GM12878 (cell line): ENCODE results near the gene ZNF692. TPM values are rescaled to one million over a fixed set of nuclear protein-coding genes. Genes with fewer than 3 reads are reported as not detected.

Source experiments
- ATF7 ChIP-seq: fragments of 450-650 bp; IDR thresholded peaks from 2 replicates; pipeline ENCODE4 v1.6.1; 2016; ENCODE audit warnings: low read depth, mild to moderate bottlenecking
- BACH1 ChIP-seq: fragments of 450-650 bp; IDR thresholded peaks from 2 replicates; pipeline ENCODE4 v1.6.1; 2017; ENCODE audit warnings: mild to moderate bottlenecking, borderline replicate concordance
- ESRRA ChIP-seq: IDR thresholded peaks from 2 replicates; pipeline ENCODE4 v1.6.1; 2012; ENCODE audit warnings: mild to moderate bottlenecking, low read length, improper control_type of control experiment
- FOS ChIP-seq: IDR thresholded peaks from 3 replicates; pipeline ENCODE4 v1.6.1; 2011; ENCODE audit warnings: borderline replicate concordance; ENCODE audit not compliant: insufficient read length; ENCODE audit errors: extremely low read depth
- IKZF1 ChIP-seq: fragments of 450-650 bp; conservative IDR thresholded peaks from 2 replicates; pipeline ENCODE4 v1.6.1; 2017; ENCODE audit warnings: antibody characterized with exemption, mild to moderate bottlenecking
- IKZF2 ChIP-seq, 2 experiments: fragments of 450-650 bp; IDR thresholded peaks; 2 replicates each; pipeline ENCODE4 v1.6.1; 2017; ENCODE audit warnings: mild to moderate bottlenecking in 2 of 2, moderate library complexity in 2 of 2
- JUNB ChIP-seq: IDR thresholded peaks from 2 replicates; pipeline ENCODE4 v1.6.1; 2016; ENCODE audit warnings: antibody characterized with exemption, mild to moderate bottlenecking
- KDM1A ChIP-seq: fragments of 200-600 bp; sonication (generic); IDR thresholded peaks from 2 replicates; pipeline ENCODE4 v1.6.1; 2016; ENCODE audit warnings: borderline replicate concordance
- LARP7 ChIP-seq: fragments of 450-650 bp; IDR thresholded peaks from 2 replicates; pipeline ENCODE4 v1.6.1; 2017; ENCODE audit warnings: mild to moderate bottlenecking
- MTA3 ChIP-seq: IDR thresholded peaks from 2 replicates; pipeline ENCODE4 v1.6.1; 2012; ENCODE audit warnings: low read length, inconsistent platforms, borderline replicate concordance
- MYB ChIP-seq: fragments of 150-350 bp; IDR thresholded peaks from 2 replicates; pipeline ENCODE4 v1.6.1; 2014; ENCODE audit warnings: mild to moderate bottlenecking, low read depth, low read length, borderline replicate concordance
- MYC ChIP-seq: IDR thresholded peaks from 2 replicates; pipeline ENCODE4 v1.6.1; 2011; ENCODE audit warnings: mild to moderate bottlenecking, low read length, moderate library complexity, inconsistent platforms; ENCODE audit not compliant: insufficient read depth, insufficient replicate concordance, insufficient read length, severe bottlenecking
- NR2C1 ChIP-seq: fragments of 450-650 bp; IDR thresholded peaks from 2 replicates; pipeline ENCODE4 v1.6.1; 2017; ENCODE audit warnings: antibody characterized with exemption, mild to moderate bottlenecking, moderate library complexity
- NR2C2 ChIP-seq: IDR thresholded peaks from 2 replicates; pipeline ENCODE4 v1.6.1; 2011; ENCODE audit warnings: borderline replicate concordance, low read depth; ENCODE audit not compliant: control insufficient read depth, insufficient read length
- POLR2A ChIP-seq: IDR thresholded peaks from 2 replicates; pipeline ENCODE4 v1.6.1; 2011; ENCODE audit warnings: low read depth, mild to moderate bottlenecking, low read length
- RB1 ChIP-seq: fragments of 450-650 bp; formaldehyde crosslinking; IDR thresholded peaks from 2 replicates; pipeline ENCODE4 v1.6.1; 2017; ENCODE audit warnings: mild to moderate bottlenecking, borderline replicate concordance
- RBBP5 ChIP-seq: fragments of 200-600 bp; sonication (generic); conservative IDR thresholded peaks from 2 replicates; pipeline ENCODE4 v1.6.1; 2016
- SIX5 ChIP-seq: IDR thresholded peaks from 2 replicates; pipeline ENCODE4 v1.6.1; 2011; ENCODE audit warnings: mild to moderate bottlenecking, low read depth, low read length, moderate library complexity; ENCODE audit not compliant: severe bottlenecking
- SMAD1 ChIP-seq: fragments of 450-650 bp; IDR thresholded peaks from 2 replicates; pipeline ENCODE4 v1.6.1; 2018; ENCODE audit warnings: mild to moderate bottlenecking, low read depth; ENCODE audit not compliant: partially characterized antibody
- SP1 ChIP-seq: IDR thresholded peaks from one replicate; pipeline ENCODE4 v1.6.1; 2011; ENCODE audit warnings: low read depth, low read length
- SREBF1 ChIP-seq: IDR thresholded peaks from 2 replicates; pipeline ENCODE4 v1.6.1; 2012; ENCODE audit warnings: mild to moderate bottlenecking, low read length
- TBL1XR1 ChIP-seq: IDR thresholded peaks from 2 replicates; pipeline ENCODE4 v1.6.1; 2012; ENCODE audit warnings: low read depth, low read length, improper control_type of control experiment
- TCF7 ChIP-seq: IDR thresholded peaks from 2 replicates; pipeline ENCODE4 v1.6.1; 2014; ENCODE audit warnings: antibody characterized with exemption, borderline replicate concordance
- ZNF274 ChIP-seq: IDR thresholded peaks from one replicate; pipeline ENCODE4 v1.8.0; 2011; ENCODE audit not compliant: insufficient read length, insufficient read depth
- polyA plus RNA-seq, 11 experiments: library from polyadenylated mRNA; depleted of rRNA in 4 of 11; unstranded in 6 of 11; stranded (reverse) in 5 of 11; fragments of >200 nt; fragmentation: Nextera tagmentation in 4 of 11; fragmentation: Illumina TruSeq in 1 of 11; extraction: Ambion mirVana in 4 of 11; extraction: Trizol in 1 of 11; gene quantifications; 1 replicate in 1 of 11; 2 replicates in 10 of 11; pipeline versions ENCODE4 v1.2.1 to v1.2.3, GENCODE V29; 2011 to 2016; ENCODE audit warnings: inconsistent platforms in 2 of 11, missing spikeins in 2 of 11, low read depth in 1 of 11
- total RNA-seq, 4 experiments: library from RNA; depleted of rRNA in 3 of 4; stranded (reverse); fragments of >200 nt in 3 of 4; fragmentation: Illumina TruSeq in 1 of 4; extraction: Trizol in 1 of 4; gene quantifications; 2 replicates each; pipeline versions ENCODE4 v1.2.1 to v1.2.3, GENCODE V29; 2013 to 2021
- TF ChIP-seq, protein P1 (sequence below): fragments of 450-650 bp; IDR thresholded peaks from 2 replicates; pipeline ENCODE4 v1.6.1; 2017; ENCODE audit warnings: antibody characterized with exemption, mild to moderate bottlenecking, moderate library complexity
- TF ChIP-seq, protein P2 (sequence below): fragments of 450-650 bp; IDR thresholded peaks from 2 replicates; pipeline ENCODE4 v1.6.1; 2014; ENCODE audit warnings: mild to moderate bottlenecking
- TF ChIP-seq, protein P3 (sequence below): fragments of 450-650 bp; IDR thresholded peaks from 2 replicates; pipeline ENCODE4 v1.6.1; 2017; ENCODE audit warnings: low read depth, mild to moderate bottlenecking, moderate library complexity
- TF ChIP-seq, protein P4 (sequence below): IDR thresholded peaks from 2 replicates; pipeline ENCODE4 v1.6.1; 2012; ENCODE audit warnings: low read depth, low read length, improper control_type of control experiment

The ZNF692 gene
- total and polyA plus RNA-seq, 10 of the 15 experiments (the other 5 are each of a cell fraction or from before 2014, with no cell fraction given) = 5.3 to 76.6 (median 36.9) TPM

DNA sequence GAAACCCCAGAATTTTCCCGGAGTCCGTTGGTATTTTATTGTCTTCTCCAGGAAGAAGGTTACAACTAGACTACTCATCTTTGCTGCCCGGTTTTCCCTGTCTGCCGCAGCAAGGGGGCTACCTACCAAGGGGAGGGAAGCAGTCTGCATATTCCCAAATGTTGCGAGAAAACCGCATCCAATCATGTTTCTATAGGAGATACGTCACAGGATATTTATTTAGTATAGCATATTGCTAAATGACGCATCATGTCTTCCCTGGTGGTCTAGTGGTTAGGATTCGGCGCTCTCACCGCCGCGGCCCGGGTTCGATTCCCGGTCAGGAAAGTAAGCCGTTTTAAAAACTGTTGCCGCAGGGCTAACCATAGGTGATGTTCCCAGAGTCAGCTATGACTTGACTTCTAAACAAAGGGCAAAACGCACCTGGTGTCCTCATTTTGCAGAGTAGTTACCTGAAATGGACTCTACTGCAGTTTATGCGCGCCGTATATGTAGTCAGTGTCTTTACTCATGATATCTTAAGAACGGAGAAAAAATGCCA is 15.2 kb upstream of the ZNF692 start (continued):
- TF ChIP-seq SREBF1 (no peak), TCF7 (no peak), ZNF274 (no peak), TBL1XR1 (no peak; the same call in 1 of the 2 replicates), SP1 (no peak), IKZF1 (peak; percentile 98), POLR2A (no peak), NR2C1 (no peak), LARP7 (no peak), KDM1A (no peak), SMAD1 (no peak), JUNB (peak; percentile 32; the same call in 1 of the 2 replicates), FOS (no peak), ATF7 (peak; percentile 96), IKZF2 (IDR thresholded peaks at IDR 0.05) (peak; percentile 99), RB1 (peak; percentile 58; the same call in 1 of the 2 replicates), NR2C2 (no peak), MTA3 (peak; percentile 92; the same call in 1 of the 2 replicates), BACH1 (0 out of 2 replicates have a peak, but pooled peaks have one; percentile 22), ESRRA (no peak), SIX5 (no peak), MYC (no peak), RBBP5 (no peak), MYB (no peak)
- TF ChIP-seq, protein P1, sequence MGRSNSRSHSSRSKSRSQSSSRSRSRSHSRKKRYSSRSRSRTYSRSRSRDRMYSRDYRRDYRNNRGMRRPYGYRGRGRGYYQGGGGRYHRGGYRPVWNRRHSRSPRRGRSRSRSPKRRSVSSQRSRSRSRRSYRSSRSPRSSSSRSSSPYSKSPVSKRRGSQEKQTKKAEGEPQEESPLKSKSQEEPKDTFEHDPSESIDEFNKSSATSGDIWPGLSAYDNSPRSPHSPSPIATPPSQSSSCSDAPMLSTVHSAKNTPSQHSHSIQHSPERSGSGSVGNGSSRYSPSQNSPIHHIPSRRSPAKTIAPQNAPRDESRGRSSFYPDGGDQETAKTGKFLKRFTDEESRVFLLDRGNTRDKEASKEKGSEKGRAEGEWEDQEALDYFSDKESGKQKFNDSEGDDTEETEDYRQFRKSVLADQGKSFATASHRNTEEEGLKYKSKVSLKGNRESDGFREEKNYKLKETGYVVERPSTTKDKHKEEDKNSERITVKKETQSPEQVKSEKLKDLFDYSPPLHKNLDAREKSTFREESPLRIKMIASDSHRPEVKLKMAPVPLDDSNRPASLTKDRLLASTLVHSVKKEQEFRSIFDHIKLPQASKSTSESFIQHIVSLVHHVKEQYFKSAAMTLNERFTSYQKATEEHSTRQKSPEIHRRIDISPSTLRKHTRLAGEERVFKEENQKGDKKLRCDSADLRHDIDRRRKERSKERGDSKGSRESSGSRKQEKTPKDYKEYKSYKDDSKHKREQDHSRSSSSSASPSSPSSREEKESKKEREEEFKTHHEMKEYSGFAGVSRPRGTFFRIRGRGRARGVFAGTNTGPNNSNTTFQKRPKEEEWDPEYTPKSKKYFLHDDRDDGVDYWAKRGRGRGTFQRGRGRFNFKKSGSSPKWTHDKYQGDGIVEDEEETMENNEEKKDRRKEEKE = no peak
- TF ChIP-seq, protein P2, sequence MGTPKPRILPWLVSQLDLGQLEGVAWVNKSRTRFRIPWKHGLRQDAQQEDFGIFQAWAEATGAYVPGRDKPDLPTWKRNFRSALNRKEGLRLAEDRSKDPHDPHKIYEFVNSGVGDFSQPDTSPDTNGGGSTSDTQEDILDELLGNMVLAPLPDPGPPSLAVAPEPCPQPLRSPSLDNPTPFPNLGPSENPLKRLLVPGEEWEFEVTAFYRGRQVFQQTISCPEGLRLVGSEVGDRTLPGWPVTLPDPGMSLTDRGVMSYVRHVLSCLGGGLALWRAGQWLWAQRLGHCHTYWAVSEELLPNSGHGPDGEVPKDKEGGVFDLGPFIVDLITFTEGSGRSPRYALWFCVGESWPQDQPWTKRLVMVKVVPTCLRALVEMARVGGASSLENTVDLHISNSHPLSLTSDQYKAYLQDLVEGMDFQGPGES = no peak
- TF ChIP-seq, protein P3, sequence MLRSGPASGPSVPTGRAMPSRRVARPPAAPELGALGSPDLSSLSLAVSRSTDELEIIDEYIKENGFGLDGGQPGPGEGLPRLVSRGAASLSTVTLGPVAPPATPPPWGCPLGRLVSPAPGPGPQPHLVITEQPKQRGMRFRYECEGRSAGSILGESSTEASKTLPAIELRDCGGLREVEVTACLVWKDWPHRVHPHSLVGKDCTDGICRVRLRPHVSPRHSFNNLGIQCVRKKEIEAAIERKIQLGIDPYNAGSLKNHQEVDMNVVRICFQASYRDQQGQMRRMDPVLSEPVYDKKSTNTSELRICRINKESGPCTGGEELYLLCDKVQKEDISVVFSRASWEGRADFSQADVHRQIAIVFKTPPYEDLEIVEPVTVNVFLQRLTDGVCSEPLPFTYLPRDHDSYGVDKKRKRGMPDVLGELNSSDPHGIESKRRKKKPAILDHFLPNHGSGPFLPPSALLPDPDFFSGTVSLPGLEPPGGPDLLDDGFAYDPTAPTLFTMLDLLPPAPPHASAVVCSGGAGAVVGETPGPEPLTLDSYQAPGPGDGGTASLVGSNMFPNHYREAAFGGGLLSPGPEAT = peak; percentile 96
- TF ChIP-seq, protein P4, sequence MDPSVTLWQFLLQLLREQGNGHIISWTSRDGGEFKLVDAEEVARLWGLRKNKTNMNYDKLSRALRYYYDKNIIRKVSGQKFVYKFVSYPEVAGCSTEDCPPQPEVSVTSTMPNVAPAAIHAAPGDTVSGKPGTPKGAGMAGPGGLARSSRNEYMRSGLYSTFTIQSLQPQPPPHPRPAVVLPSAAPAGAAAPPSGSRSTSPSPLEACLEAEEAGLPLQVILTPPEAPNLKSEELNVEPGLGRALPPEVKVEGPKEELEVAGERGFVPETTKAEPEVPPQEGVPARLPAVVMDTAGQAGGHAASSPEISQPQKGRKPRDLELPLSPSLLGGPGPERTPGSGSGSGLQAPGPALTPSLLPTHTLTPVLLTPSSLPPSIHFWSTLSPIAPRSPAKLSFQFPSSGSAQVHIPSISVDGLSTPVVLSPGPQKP = no peak
